Transverse colon (tissue), 4 donors: ENCODE data around the gene PLA2G4D. TPM values are rescaled to one million over a fixed set of nuclear protein-coding genes. Genes with fewer than 3 reads are reported as not detected.

Source experiments
- DNase-seq: peaks from one replicate; pipeline ENCODE4 v3.0.0-alpha.2; 2019
- H3K27ac ChIP-seq, 4 donors: fragments of 200-600 bp; sonication (generic); 2 replicates each; pipeline ENCODE4 v1.5.1; 2016 to 2018; ENCODE audit warnings: inconsistent platforms in 4 of 4
- H3K27me3 ChIP-seq: fragments of 200-600 bp; sonication (generic); 2 replicates; pipeline ENCODE4 v1.5.1; 2017; ENCODE audit warnings: inconsistent platforms
- H3K36me3 ChIP-seq, 4 donors: fragments of 200-600 bp; sonication (generic); 2 replicates each; pipeline ENCODE4 v1.5.1; 2017 to 2019; ENCODE audit warnings: inconsistent platforms in 4 of 4
- H3K4me1 ChIP-seq, 4 donors: fragments of 200-600 bp; sonication (generic); 2 replicates each; pipeline ENCODE4 v1.5.1; 2017 to 2020; ENCODE audit warnings: inconsistent platforms in 4 of 4
- H3K4me3 ChIP-seq, 4 donors: fragments of 200-600 bp; sonication (generic); 1 replicate in 1 of 4; 2 replicates in 3 of 4; pipeline versions ENCODE4 v1.5.1 to v1.6.1; 2017 to 2019; ENCODE audit warnings: inconsistent platforms in 4 of 4
- H3K9me3 ChIP-seq, 2 donors: fragments of 200-600 bp; sonication (generic); 2 replicates each; pipeline ENCODE4 v1.5.1; 2017 to 2019; ENCODE audit warnings: inconsistent platforms in 2 of 2
- CTCF ChIP-seq, 5 experiments: fragments of 200-600 bp in 3 of 5; fragments of 450-650 bp in 2 of 5; sonication (generic) in 3 of 5; IDR thresholded peaks; 1 replicate in 2 of 5; 2 replicates in 3 of 5; pipeline ENCODE4 v1.5.1; 2016 to 2017; ENCODE audit warnings: antibody characterized with exemption in 5 of 5, inconsistent platforms in 3 of 5, mild to moderate bottlenecking in 2 of 5, moderate library complexity in 1 of 5
- EP300 ChIP-seq: sonication (generic); formaldehyde crosslinking; IDR thresholded peaks from one replicate; pipeline ENCODE4 v1.6.1; 2017; ENCODE audit warnings: antibody characterized with exemption, low read depth
- POLR2A ChIP-seq: fragments of 450-650 bp; IDR thresholded peaks from one replicate; pipeline ENCODE4 v1.6.1; 2016; ENCODE audit warnings: antibody characterized with exemption, mild to moderate bottlenecking, moderate library complexity
- POLR2AphosphoS5 ChIP-seq, 3 donors: sonication (generic); formaldehyde crosslinking; IDR thresholded peaks; one replicate each; pipeline ENCODE4 v1.6.1; 2016; ENCODE audit warnings: antibody characterized with exemption in 3 of 3
- WGBS, 2 donors: methylation state at CpG; one replicate each; pipeline ENCODE4 v1.1.5; 2018; ENCODE audit warnings: low coverage in 1 of 2; 5-methylcytosine and 5-hydroxymethylcytosine counted together
- in situ Hi-C, 4 donors: fragments of 200-750 bp; cut with MboI; loops; one replicate each; pipeline versions ENCODE4 v1.15.0 to v1.15.1; 2017; ENCODE audit warnings: low sequenced_read_pairs in 3 of 4, low pct_ligation_motif_present in 1 of 4, low pct_unique_long_range_greater_than_20kb in 1 of 4
- intact Hi-C: fragments of 100-400 bp; cut with DNase I; formaldehyde crosslinking; loops from one replicate; pipeline ENCODE4 v1.15.1; 2023; ENCODE audit warnings: low total_unique reads
- total RNA-seq, 4 donors: library from RNA; depleted of rRNA; stranded (reverse); fragments of >200 nt; gene quantifications; one replicate each; pipeline ENCODE4 v1.1.0, GENCODE V29; 2016

Gene PLA2G4D
- total RNA-seq, 4 donors from 2014 or later: 0.16 TPM; not detected in 3

GRCh38 chr15:42021593-42021992 is 72.8 kb downstream of the PLA2G4D start:
- in situ Hi-C loops (no loop called here), intact Hi-C loops (no loop called here)
- Histone ChIP-seq H3K27me3 (no peaks in the 10 kb centered on the region), H3K27ac (no peak overlapping the region), H3K4me3 (no peak overlapping the region), H3K9me3 (no peaks in the 10 kb centered on the region), H3K36me3 (no peaks in the 10 kb centered on the region), H3K4me1 (no peaks in the 10 kb centered on the region)
- no peak for TF ChIP-seq EP300
- TF ChIP-seq POLR2A: no peak
- no peak for TF ChIP-seq CTCF (IDR thresholded peaks at IDR 0.05)
- WGBS, 2 donors: 86% methylated on average over 5 of the region's 5 CpGs; no CpG with 5 or more reads in 1 of the 2 donors
- DNase-seq: no peak

GRCh38 chr15:42020713-42021273 is 73.6 kb downstream of the PLA2G4D start, which contains the start of gene PLA2G4E:
PLA2G4E (minus strand) TSS chr15:42021042; CDS start chr15:42021030, 12 bp downstream.
- intact Hi-C loops (no loop called here), in situ Hi-C loops (no loop called here)
- DNase-seq: no peak
- WGBS, 2 donors: 93 to 100% methylated on average over 1 to 5 of the region's 5 CpGs
- Histone ChIP-seq H3K9me3 (no peaks in the 10 kb centered on the region), H3K27me3 (no peaks in the 10 kb centered on the region), H3K36me3 (no peaks in the 10 kb centered on the region), H3K4me3 (no peak within 1 kb of the TSS), H3K27ac (no peak within 1 kb of the TSS), H3K4me1 (no peaks in the 10 kb centered on the region)
- no peak for TF ChIP-seq EP300
- no peak for TF ChIP-seq POLR2A
- no peak for TF ChIP-seq POLR2AphosphoS5 (IDR thresholded peaks at IDR 0.05)

- Histone ChIP-seq H3K9me3 (no peaks in the 10 kb centered on the region), H3K36me3 (no peaks in the 10 kb centered on the region), H3K27ac (no peak overlapping the region), H3K27me3 (no peaks in the 10 kb centered on the region), H3K4me1 (no peaks in the 10 kb centered on the region), H3K4me3 (no peak overlapping the region)
- TF ChIP-seq EP300 (no peak), CTCF (IDR thresholded peaks at IDR 0.05) (no peak), POLR2AphosphoS5 (IDR thresholded peaks at IDR 0.05) (no peak), POLR2A (no peak)
- DNase-seq: no peak
- intact Hi-C loops: no loop called here
- in situ Hi-C loops: no loop called here
- 60% methylated on average over 6 of the region's 6 CpGs; no CpG with 5 or more reads in 1 of the 2 donors for WGBS, 2 donors
Measured at GRCh38 chr15:42018306-42019224, 75.8 kb downstream of the PLA2G4D start.

Other genes starting within 250 kb of the PLA2G4D start
- 1 to 10 TPM in 2 of 4 donors, under 1 TPM in 2; 0.16 to 8.0 (median 1.1) TPM for gene SPTBN5, start 200.5 kb downstream of the PLA2G4D start, total RNA-seq
- gene EHD4, start 122.0 kb downstream of the PLA2G4D start, total RNA-seq: 10 to 100 TPM; 16.9 to 55.4 (median 35.5) TPM
- gene PLA2G4E, start 73.5 kb downstream of the PLA2G4D start, total RNA-seq: under 1 TPM in 1 of 4 donors, not detected in 3; 0.32 TPM
- gene PLA2G4F, start 62.1 kb upstream of the PLA2G4D start, total RNA-seq: 100 to 1,000 TPM in 1 of 4 donors, 10 to 100 TPM in 3; 25.1 to 135 (median 78.0) TPM
- gene VPS39, start 113.7 kb upstream of the PLA2G4D start, total RNA-seq: 100 to 1,000 TPM; 105 to 354 (median 153) TPM
- 100 to 1,000 TPM in 1 of 4 donors, 10 to 100 TPM in 3; 36.6 to 143 (median 54.8) TPM for gene GANC, start 178.6 kb upstream of the PLA2G4D start, total RNA-seq
- 100 to 1,000 TPM in 3 of 4 donors, 10 to 100 TPM in 1; 93.1 to 110 (median 107) TPM for gene TMEM87A, start 178.9 kb upstream of the PLA2G4D start, total RNA-seq